Measurements from ENCODE around the gene XRCC3. TPM values are rescaled to one million over a fixed set of nuclear protein-coding genes. Genes with fewer than 3 reads are reported as not detected.

XRCC3 gene
- total and polyA plus RNA-seq, 2 experiments from 2014 or later, result 20.4 to 72.9 TPM

GRCh38 chr14:103743691-103744090 is 28.4 kb upstream of the XRCC3 start:
- ATAC-seq (no peak; the same call in 2 of the 3 replicates), DNase-seq (ENCODE audit: low spot score) (no peak)
- Histone ChIP-seq H3K4me1 (ENCODE audit: insufficient read depth) (no peaks in the 10 kb centered on the region), H3K4me3 (no peak overlapping the region), H3K36me3 (ENCODE audit: insufficient read depth) (no peaks in the 10 kb centered on the region), H3K27ac (ENCODE audit: low read depth) (0 out of 2 replicates have a peak overlapping the region, but pooled peaks have one; percentile 45), H4K20me1 (replicated peaks; ENCODE audit: insufficient read depth) (no peaks in the 10 kb centered on the region), H3K4me2 (no peak overlapping the region), H3F3A (replicated peaks; ENCODE audit: low read depth) (no peaks in the 10 kb centered on the region), H3K79me2 (replicated peaks; ENCODE audit: insufficient read depth) (no peaks in the 10 kb centered on the region), H2AFZ (no peak overlapping the region), H3K9me2 (ENCODE audit: insufficient read depth) (no peaks in the 10 kb centered on the region), H3K27me3 (ENCODE audit: insufficient read depth) (no peaks in the 10 kb centered on the region)
- no peak overlapping the region for H3K4me3 Mint-ChIP-seq
- peaks cover 17% of the 10 kb centered on the region for H3K36me3 Mint-ChIP-seq (ENCODE audit: low read depth)
- H3K27me3 Mint-ChIP-seq (ENCODE audit: insufficient read depth, low read depth, poor library complexity), result peaks cover 11% of the 10 kb centered on the region
- no peak overlapping the region for H3K27ac Mint-ChIP-seq
- H3K9me3 Mint-ChIP-seq, result no peaks in the 10 kb centered on the region
- H3K4me1 Mint-ChIP-seq, result peaks cover 36% of the 10 kb centered on the region
- no peak for TF ChIP-seq REST (IDR thresholded peaks at IDR 0.05; ENCODE audit: unreplicated experiment)
- no peak for TF ChIP-seq STAT1 (IDR thresholded peaks at IDR 0.05; ENCODE audit: unreplicated experiment)
- TF ChIP-seq JUNB (IDR thresholded peaks at IDR 0.05; ENCODE audit: unreplicated experiment), result no peak
- no peak for TF ChIP-seq POLR2AphosphoS5 (IDR thresholded peaks at IDR 0.05; ENCODE audit: low read depth)
- no peak for TF ChIP-seq EZH2phosphoT487 (IDR thresholded peaks at IDR 0.05; ENCODE audit: unreplicated experiment)
- no peak for TF ChIP-seq NANOG (IDR thresholded peaks at IDR 0.05; ENCODE audit: borderline replicate concordance)
- TF ChIP-seq CREB1 (CRISPR knock-in tag; IDR thresholded peaks at IDR 0.05; ENCODE audit: low read depth), result no peak
- no peak for TF ChIP-seq ZNF114 (CRISPR knock-in tag; IDR thresholded peaks at IDR 0.05)
- no peak for TF ChIP-seq CTCF (conservative IDR thresholded peaks at IDR 0.05; ENCODE audit: low read depth in 2 of 2)
- no peak for TF ChIP-seq ETS1 (IDR thresholded peaks at IDR 0.05)
- TF ChIP-seq ZNF331 (CRISPR knock-in tag; IDR thresholded peaks at IDR 0.05; ENCODE audit: low read depth), result no peak
- TF ChIP-seq EZH2 (IDR thresholded peaks at IDR 0.05; ENCODE audit: low read depth, unreplicated experiment), result no peak
- no peak for TF ChIP-seq ZNF462 (CRISPR knock-in tag; IDR thresholded peaks at IDR 0.05)

All from GM23338 (cell line).